ENCODE measurements around the gene TGFB2.

DNA sequence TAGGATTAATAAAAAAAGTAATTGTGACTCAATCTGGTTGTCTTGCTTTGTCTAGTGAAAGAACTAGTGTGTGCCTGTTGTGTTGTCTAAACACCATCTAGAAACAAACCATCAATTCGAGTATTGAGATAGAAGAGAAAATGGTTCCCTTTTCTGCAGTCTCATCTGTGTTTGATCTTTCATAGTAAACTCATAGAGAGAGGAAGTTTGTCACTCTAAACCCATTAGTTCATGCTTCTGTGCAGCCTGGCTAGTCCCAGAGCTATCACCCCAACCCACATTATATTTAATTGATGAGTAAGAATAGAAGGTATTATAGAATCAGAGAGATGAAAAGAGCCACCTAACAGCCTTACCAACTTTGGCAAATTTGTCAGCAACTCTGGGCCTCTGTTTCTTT is 99.5 kb downstream of the TGFB2 start:
- TF ChIP-seq, protein P1, sequence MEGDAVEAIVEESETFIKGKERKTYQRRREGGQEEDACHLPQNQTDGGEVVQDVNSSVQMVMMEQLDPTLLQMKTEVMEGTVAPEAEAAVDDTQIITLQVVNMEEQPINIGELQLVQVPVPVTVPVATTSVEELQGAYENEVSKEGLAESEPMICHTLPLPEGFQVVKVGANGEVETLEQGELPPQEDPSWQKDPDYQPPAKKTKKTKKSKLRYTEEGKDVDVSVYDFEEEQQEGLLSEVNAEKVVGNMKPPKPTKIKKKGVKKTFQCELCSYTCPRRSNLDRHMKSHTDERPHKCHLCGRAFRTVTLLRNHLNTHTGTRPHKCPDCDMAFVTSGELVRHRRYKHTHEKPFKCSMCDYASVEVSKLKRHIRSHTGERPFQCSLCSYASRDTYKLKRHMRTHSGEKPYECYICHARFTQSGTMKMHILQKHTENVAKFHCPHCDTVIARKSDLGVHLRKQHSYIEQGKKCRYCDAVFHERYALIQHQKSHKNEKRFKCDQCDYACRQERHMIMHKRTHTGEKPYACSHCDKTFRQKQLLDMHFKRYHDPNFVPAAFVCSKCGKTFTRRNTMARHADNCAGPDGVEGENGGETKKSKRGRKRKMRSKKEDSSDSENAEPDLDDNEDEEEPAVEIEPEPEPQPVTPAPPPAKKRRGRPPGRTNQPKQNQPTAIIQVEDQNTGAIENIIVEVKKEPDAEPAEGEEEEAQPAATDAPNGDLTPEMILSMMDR (IDR thresholded peaks at IDR 0.05; ENCODE audit: poor library complexity, severe bottlenecking), result no peak
- TF ChIP-seq EZH2 (IDR thresholded peaks at IDR 0.05; ENCODE audit: borderline replicate concordance, insufficient read depth, low read length, poor library complexity, severe bottlenecking), result no peak
- TF ChIP-seq POLR2AphosphoS5 (IDR thresholded peaks at IDR 0.05), result no peak
- TF ChIP-seq, protein P2, sequence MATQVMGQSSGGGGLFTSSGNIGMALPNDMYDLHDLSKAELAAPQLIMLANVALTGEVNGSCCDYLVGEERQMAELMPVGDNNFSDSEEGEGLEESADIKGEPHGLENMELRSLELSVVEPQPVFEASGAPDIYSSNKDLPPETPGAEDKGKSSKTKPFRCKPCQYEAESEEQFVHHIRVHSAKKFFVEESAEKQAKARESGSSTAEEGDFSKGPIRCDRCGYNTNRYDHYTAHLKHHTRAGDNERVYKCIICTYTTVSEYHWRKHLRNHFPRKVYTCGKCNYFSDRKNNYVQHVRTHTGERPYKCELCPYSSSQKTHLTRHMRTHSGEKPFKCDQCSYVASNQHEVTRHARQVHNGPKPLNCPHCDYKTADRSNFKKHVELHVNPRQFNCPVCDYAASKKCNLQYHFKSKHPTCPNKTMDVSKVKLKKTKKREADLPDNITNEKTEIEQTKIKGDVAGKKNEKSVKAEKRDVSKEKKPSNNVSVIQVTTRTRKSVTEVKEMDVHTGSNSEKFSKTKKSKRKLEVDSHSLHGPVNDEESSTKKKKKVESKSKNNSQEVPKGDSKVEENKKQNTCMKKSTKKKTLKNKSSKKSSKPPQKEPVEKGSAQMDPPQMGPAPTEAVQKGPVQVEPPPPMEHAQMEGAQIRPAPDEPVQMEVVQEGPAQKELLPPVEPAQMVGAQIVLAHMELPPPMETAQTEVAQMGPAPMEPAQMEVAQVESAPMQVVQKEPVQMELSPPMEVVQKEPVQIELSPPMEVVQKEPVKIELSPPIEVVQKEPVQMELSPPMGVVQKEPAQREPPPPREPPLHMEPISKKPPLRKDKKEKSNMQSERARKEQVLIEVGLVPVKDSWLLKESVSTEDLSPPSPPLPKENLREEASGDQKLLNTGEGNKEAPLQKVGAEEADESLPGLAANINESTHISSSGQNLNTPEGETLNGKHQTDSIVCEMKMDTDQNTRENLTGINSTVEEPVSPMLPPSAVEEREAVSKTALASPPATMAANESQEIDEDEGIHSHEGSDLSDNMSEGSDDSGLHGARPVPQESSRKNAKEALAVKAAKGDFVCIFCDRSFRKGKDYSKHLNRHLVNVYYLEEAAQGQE (IDR thresholded peaks at IDR 0.05; ENCODE audit: borderline replicate concordance), result no peak

Data from neural cell (in vitro differentiated cells).